SKM-1 (cell line): ENCODE data around the gene GPATCH8.

Experiments used
- DNase-seq: peaks from one replicate; lab custom pipeline; 2025; ENCODE audit not compliant: unreplicated experiment; lab: John Stamatoyannopoulos, UW

Gene GPATCH8

DNA sequence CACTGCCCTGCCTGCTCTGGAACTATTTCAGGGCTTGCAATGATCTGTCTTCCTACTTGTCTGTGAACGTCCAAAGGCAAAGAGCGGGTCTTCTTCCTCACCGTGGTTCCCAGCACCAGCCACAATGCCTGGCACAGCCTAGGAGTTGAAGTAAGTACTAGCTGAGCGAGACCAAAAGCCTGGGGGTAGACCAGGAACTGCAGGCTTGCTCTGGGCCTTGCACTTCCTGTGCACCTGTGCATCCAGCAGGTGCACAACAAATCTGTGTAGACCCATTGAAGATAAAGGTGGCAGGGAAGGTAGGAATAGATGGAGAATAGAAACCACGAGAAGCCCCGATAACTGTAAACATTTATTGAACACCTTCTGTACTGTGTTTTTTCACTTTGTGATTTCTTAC lies 144.2 kb downstream of the GPATCH8 start:
- no peak for DNase-seq

DNA sequence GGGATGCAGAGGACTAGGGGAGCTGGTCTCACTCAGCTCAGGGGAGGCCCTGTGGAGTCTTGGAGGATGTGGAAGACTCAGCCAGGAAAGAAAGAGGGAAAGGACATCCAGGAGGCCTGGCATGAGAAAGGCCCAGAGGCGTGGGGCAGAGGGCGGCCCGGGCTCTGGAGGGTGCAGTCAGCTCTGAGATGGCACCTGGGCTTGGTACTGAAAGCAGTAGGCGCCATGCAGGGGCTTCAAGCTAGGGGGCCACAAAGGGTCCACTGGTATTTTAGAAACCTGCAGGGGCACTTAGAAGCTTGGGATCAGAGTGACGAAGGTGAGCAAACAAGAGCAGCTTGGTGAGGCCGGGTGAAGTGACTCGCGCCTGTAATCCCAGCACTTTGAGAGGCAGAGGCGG lies 145.1 kb downstream of the GPATCH8 start:
- DNase-seq, result no peak

- DNase-seq, result no peak
Measured at GRCh38 chr17:44356241-44356640, 147.0 kb downstream of the GPATCH8 start.

- DNase-seq, result no peak
Measured at GRCh38 chr17:44355642-44356099, 147.5 kb downstream of the GPATCH8 start.

GRCh38 chr17:44354582-44355561 lies 148.3 kb downstream of the GPATCH8 start:
- no peak for DNase-seq

DNA sequence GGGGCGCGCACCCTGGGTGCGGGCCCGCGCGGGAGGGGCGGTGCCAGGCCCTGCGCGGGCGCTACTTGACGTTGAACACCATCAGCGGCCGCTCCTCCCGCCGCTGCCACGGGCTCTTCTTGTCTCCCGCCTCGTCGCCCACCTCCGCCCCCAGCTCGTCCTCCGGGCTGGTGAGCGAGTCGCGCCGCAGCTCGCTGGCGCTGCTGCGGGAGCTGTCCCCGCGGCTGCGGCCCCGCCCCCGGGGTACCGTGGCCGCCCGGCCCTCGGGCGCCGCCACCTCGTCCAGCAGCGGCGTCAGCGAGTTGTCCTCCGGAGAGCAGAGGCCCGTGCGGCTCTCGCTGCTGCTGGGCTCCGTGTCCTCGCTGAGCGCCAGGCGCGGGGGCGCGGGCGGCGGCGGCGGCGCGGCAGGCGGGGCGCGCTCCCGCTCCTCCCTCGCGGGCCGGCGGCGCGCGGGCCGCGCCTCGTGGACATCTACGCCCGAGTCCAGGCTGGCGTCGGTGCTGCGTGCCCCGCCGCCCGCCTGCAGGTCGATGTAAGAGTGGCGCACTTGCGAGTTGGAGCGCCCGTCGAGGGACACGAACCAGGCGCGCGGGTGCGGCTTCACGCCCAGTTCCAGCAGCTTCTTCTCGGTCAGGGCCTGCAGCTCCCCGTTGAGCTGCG lies 149.4 kb downstream of the GPATCH8 start:
- DNase-seq, result no peak

DNA sequence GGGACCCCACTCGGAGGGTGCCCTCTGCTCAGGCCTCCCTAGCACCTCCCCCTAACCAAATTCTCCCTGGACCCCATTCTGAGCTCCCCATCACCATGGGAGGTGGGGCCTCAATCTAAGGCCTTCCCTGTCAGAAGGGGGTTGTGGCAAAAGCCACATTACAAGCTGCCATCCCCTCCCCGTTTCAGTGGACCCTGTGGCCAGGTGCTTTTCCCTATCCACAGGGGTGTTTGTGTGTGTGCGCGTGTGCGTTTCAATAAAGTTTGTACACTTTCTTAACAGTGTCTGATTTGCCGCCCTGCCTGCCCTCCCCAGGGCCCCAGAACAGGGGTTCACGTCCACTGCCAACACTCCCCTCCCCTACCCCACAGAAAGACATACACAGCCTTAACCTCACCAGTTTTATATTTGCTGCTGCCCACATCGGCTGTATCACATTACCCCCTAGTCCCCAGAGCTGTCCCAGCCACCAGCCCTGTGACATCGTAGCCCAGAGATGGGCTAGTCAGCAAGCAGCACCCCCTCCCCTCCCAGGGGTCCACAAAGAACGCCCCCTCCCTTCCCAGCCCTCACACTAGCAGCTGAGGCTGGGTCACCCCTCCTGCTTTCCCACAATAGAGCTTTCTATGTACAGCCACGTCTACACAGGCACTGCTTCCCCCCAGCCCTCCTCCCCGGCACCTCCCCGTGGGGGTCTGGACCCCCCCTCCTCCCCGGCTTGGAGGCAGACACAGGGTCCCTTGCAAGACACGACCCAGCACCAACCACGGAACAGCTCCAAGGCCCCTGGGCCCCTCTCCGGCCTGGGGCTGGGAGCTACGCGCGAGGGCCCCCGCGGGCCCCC lies 150.2 kb downstream of the GPATCH8 start:
- DNase-seq, result no peak

DNA sequence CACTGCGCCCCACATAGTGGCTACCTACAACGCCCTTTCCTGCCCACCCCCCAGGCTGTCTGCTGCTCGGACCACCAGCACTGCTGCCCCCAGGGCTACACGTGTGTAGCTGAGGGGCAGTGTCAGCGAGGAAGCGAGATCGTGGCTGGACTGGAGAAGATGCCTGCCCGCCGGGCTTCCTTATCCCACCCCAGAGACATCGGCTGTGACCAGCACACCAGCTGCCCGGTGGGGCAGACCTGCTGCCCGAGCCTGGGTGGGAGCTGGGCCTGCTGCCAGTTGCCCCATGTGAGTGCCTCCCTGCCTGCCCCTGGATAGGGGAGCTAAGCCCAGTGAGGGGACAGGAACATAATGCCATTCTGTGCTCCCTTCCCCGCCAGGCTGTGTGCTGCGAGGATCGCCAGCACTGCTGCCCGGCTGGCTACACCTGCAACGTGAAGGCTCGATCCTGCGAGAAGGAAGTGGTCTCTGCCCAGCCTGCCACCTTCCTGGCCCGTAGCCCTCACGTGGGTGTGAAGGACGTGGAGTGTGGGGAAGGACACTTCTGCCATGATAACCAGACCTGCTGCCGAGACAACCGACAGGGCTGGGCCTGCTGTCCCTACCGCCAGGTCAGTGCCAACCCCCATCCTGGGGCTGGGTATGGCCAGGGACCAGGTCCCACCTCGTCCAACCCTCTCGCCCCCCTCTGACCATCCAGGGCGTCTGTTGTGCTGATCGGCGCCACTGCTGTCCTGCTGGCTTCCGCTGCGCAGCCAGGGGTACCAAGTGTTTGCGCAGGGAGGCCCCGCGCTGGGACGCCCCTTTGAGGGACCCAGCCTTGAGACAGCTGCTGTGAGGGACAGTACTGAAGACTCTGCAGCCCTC lies 151.0 kb downstream of the GPATCH8 start:
- DNase-seq, result no peak

GRCh38 chr17:44351464-44351863 lies 151.7 kb downstream of the GPATCH8 start:
- no peak for DNase-seq

- no peak for DNase-seq
Measured at GRCh38 chr17:44350733-44351226, 152.4 kb downstream of the GPATCH8 start.

DNA sequence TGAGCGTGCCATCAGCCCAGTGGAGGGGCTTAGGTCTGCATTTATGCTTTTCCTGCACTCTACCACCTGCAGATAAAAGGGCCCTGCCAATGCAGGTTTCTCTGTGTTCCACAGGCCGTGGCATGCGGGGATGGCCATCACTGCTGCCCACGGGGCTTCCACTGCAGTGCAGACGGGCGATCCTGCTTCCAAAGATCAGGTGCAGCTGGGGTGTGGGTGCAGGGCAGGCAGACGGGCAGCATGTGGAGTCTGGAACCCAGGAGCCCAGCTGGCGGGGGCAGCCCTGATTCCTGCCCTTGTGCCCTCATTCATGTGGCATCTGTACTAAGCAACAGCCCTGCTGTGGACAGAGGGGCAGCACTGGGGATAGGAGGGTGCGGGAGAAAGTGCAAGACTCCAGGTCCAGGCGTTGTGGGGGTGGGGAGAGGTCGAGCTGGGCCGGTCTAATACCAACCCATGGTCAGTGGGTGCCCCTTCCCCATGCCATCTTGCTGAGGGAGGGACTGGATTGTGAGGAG lies 153.6 kb downstream of the GPATCH8 start:
- no peak for DNase-seq

GRCh38 chr17:44348988-44349364 lies 154.2 kb downstream of the GPATCH8 start:
- no peak for DNase-seq

DNA sequence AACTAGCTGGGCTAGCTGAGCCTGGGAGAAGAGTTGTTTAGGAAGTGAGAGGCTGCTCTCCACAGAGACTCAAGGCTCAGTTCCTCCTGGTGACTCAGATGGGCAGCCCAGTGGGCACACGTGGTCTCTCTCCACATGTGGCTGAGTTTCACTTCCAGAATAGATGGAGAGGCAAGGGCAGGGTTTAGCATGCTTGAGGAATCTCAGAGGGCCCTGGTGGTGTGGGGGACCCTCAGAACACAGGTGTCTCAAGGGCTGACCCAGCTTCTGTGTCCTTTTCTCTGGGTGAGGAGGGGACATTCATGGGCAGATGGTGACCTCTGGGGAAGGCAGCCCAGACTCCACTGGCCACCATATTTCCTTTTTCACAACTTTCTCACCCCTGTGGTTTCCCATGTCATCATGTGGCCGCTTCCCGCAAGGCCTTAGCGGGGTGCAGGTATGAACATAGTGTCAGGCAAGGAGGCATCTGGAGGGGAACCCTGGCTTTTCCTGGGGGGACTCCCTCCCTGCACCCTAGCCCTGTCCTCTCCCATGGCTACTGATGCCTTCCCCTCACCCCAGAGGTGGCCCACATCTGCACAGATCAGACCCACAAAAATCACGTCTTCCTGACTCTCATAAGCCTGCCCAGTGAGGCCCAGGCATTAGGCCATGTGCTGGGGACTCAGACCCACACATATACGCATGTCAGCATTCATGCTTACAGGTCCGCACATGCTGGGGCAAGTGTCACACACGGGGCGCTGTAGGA lies 154.8 kb downstream of the GPATCH8 start:
- DNase-seq, result peak; percentile 84
